NT2/D1 (cell line): Measurements from ENCODE around the gene KIFC1.

ENCODE experiments used
- SUZ12 ChIP-seq: IDR thresholded peaks from 2 replicates; pipeline ENCODE4 v1.6.1; 2011; ENCODE audit not compliant: insufficient read length, insufficient read depth; ENCODE audit errors: extremely low read depth
- YY1 ChIP-seq: IDR thresholded peaks from 2 replicates; pipeline ENCODE4 v1.6.1; 2011; ENCODE audit not compliant: insufficient read length, insufficient read depth
- ZNF274 ChIP-seq: IDR thresholded peaks from 2 replicates; pipeline ENCODE4 v1.6.1; 2011; ENCODE audit warnings: mild to moderate bottlenecking, low read depth, low read length

DNA sequence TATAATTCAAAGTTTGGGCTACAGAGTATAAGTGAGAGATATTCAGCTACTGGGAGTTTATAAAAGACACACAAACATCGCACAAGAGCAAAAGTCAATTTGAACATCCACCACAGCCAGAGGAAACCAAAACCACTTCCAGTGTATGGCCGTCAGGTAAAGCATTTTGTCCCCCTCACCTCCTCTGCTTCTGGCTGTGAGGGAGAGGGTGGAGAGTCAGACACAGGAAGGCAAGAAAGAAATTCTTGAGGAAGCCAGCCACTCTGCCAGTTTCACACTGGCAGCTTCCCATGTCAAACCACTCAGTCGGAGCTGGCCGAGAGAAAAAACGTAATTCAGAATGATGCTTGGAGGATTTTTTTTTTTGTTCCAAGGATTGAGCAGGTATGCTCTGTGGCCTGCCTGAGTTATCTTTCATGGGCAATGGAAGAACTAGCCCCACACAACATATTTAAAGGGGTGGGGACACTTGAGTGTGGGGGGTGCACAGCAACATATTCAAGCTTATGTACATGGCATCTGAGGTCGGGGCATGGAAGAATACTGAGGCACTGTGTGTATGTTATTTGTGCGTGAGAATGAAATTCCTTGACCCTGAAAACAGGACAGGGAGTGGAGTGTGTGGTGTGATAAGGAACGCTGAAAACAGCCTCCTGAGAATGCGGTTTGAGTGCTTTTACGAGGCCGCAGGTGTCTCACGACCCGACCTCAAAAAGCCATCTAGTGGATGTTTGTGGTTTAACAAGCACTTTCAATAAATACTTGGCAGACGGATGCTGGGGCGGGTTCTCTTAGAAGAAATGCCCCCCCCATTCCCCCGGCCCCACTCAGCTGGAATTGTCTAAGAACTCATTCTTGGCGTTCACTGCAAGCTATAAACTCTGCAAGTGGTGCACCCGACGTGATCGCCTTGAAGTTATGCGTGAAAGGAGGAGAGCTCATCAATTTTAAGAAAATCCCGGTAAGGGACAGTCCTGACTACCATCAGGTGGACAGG, 46.6 kb upstream of the KIFC1 start:
- TF ChIP-seq SUZ12 (no peak), YY1 (no peak), ZNF274 (no peak)
